GM19035 (cell line): Measurements from ENCODE around the gene SEPTIN5.

Experiments
- ATAC-seq: cut with Tn5 transposase; IDR thresholded peaks from one replicate; pipeline ENCODE4 v1.9.1; 2021; ENCODE audit not compliant: unreplicated experiment

Gene SEPTIN5

DNA sequence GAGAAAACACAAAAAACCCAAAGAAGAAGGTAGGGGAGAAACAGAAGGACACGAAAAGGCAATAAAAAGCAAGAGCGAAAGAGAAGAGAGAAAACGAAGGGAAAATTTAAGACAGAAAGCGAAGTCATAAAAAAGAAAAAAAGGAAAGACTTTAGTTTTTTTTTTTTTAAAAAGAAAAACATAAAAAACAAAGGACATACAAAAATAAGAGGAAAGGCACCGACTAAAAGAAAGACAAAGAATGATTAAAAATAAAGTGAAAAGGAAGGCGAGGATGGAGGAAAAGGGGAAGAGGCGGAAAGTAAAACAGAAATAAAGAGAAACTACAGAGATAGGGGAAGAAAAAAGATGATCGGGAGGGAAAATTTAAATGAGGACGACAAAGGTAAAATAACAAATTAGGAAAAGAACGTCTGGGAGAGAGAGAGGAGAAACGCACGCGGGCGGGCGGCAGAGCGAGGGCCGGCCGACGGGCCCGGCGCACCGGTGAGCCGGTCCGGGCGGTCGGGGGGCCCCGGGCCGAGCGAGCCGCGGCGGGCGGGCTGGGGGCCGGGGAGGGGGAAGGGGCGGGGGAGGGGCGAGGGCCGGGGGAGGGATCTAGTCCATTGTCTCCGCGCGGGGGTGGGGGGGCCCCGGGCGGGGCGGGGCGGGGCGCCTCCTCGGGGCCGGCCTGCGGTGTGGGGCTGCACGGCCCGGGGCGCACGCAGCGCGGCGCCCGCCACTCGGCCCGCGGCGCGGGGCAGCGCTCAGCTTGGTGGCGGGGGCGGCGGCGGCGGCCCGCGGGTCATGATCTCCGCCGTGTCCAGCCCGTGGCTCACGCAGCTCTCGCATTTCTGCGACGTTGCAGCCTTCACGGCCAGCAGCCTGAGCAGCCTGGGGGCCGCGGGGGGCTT, 46.0 kb downstream of the SEPTIN5 start, which contains the start of gene TBX1:
Gene TBX1, plus strand, starts transcription at position 721 of the 893 bp plus-strand sequence. Its CDS starts 66 bp downstream, at position 787.
- ATAC-seq, result no peak

DNA sequence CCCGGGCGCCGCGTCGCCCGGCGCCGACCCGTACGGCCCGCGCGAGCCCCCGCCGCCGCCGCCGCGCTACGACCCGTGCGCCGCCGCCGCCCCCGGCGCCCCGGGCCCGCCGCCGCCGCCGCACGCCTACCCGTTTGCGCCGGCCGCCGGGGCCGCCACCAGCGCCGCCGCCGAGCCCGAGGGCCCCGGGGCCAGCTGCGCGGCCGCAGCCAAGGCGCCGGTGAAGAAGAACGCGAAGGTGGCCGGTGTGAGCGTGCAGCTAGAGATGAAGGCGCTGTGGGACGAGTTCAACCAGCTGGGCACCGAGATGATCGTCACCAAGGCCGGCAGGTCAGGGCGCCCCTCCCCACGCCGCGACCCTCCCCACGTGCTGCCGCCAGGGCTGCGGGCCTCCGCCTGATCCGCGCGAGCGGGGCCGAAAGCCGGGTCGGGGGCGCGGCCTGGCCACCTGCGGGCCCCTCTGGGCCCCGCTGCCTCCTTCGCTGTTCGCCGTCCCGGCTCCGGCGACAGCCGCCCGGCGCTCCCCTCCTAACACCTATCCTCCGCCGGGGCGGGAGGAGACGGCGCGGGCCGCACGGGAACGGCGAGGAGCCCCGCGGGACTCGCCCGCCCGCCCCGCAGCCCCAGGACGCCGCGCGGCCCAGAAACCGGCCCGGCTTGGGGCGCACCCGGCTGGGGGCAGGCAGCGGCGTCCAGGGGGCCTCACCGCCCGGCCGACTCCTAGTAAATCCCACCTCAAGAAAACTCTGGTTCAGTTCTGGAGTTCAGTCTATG, 46.8 kb downstream of the SEPTIN5 start:
- no peak for ATAC-seq

DNA sequence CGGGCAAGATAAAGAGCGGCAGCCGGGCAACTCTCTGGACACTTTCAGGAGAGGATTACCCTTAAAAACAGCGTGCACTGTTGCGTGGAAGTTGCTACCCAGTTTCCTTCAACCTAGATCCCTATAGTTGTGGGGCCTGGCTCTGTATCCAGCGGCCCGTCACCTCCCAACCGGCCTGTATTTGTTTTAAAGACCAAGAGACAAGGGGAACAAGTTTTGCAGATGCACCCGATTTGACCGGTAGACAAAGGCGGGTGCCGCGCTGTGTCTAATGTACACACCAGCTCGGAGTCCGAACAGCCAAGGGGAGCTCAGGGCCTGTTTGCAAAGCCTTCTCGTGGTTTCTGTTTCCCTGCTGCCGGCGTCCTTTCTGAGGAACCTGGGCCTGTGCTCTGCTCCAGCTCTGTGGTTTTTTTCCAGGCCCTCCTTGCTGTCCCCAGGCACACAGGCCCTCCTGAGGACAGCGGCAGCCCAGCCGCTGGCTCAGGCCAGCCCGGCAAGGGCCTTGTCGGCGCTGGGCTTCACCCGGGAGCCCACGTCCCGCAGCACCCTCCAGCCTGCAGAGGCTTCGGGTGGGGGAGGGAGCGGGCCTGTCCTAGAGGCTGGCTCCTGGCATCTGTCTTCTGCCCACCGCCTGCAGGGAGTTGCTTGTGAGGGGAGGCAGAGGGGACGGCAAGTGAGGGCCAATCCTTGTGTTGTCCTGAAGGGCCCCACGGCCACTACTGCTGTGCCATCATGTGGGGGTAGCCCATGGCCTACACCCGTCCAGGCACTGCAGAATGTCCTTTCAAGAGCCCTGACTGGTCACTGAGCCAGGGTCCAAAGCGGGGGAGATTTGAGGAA, 47.6 kb downstream of the SEPTIN5 start:
- no peak for ATAC-seq

GRCh38 chr22:19762568-19763457, 48.5 kb downstream of the SEPTIN5 start:
- ATAC-seq, result no peak

DNA sequence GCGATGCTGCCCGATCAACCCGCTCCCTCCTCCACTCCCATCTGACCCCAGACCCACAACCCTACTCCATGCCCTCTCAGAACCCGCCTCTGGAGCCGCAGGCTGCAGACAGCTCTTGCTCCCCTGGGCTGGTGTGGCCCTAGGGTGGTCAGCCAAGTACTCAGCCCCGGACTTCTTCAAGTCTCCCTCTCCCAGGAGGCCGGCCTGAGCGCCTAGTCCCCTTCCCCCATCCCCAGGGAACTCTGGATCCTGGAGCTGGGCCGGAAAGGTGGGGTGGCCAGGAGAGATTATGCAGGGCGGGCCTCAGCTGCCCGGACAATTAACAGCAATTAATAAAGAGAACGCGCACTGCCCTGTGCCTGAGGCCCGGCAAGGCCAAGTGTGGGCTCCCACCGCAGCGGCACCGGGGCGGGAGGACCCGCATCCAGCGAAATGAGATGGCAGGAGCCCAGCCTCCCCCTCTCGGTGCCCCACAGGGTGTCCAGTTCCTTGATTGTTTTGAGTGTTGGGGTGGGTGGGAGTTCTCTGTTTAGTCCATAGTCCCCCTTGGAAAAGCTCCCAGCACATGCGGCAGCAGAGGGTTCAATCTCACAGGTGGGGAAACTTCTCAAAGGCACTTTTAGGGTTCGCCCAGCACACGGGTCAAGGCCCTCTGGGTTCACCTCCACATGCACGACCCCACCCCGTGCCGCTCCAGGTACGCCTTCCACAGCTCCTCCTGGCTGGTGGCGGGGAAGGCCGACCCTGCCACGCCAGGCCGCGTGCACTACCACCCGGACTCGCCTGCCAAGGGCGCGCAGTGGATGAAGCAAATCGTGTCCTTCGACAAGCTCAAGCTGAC, 49.4 kb downstream of the SEPTIN5 start:
- ATAC-seq, result no peak

GRCh38 chr22:19764299-19764593, 49.9 kb downstream of the SEPTIN5 start:
- ATAC-seq, result no peak

DNA sequence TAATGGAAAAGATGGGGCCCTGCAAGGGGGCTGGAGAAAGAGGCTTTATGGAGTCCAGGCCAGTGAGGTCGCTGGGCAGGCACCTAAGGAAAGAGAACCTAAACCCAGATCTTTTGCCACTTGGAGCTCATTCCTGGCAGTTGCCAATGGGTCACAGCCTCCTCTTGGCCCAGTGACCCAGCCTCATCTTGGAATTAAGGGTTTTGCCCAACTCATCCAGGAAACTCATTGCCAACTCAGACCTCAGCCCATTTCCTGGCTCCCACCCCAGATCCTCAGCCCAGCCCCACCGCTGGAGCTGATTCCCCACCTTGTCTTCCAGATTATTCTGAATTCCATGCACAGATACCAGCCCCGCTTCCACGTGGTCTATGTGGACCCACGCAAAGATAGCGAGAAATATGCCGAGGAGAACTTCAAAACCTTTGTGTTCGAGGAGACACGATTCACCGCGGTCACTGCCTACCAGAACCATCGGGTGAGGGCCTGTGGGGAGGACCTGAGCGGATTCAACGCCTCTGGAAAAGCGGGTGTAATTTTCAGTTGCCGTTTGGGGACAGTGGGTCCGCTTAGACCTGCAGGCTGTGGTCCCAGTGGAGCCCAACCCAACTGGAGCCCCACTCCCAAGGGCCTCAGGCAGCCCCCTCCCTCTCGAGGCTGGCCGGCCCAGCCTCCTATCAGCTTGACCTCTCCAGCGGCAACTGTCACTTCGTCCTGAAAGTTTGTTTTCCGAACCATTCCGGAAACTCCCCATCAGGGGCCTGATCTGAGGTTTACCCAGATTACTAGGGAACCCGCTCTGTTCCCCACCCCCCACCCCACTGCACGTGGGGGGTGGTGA, 50.6 kb downstream of the SEPTIN5 start:
- no peak for ATAC-seq

DNA sequence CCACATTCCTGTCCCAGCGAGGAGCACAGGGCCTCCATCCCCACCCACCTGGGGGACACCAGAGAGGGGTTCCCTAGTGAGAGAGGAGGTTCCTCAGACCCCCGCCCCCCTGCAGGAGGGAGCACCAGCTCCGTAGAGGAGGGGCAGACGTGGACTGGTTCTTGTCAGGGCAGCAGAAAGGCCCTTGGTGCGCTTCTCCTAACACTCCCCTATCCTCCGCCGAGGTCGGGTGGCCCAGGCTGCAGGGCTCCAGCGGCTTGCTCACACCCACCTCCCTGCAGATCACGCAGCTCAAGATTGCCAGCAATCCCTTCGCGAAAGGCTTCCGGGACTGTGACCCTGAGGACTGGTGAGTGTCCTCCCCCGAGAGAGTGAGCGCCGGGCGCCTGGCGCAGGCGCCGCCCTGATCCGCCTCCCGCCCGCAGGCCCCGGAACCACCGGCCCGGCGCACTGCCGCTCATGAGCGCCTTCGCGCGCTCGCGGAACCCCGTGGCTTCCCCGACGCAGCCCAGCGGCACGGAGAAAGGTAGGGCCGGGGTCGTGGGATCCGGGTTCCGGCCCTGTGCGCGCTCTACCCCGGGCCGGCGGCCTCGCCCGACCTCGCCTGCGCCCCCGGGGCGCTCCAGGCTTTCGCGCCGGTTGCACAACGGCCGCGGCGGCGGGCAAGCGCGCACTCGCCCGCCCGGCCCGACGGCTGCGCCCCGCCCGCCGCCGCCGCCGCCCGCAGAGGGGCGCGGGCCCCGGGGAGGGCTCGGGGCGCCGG, 51.4 kb downstream of the SEPTIN5 start:
- ATAC-seq, result no peak

- ATAC-seq, result no peak
These were observed 51.9 kb downstream of the SEPTIN5 start for GRCh38 chr22:19766240-19766510.

- no peak for ATAC-seq
These were observed 52.5 kb downstream of the SEPTIN5 start for GRCh38 chr22:19766511-19767426.

- no peak for ATAC-seq
These were observed 53.4 kb downstream of the SEPTIN5 start for GRCh38 chr22:19767427-19768341.

DNA sequence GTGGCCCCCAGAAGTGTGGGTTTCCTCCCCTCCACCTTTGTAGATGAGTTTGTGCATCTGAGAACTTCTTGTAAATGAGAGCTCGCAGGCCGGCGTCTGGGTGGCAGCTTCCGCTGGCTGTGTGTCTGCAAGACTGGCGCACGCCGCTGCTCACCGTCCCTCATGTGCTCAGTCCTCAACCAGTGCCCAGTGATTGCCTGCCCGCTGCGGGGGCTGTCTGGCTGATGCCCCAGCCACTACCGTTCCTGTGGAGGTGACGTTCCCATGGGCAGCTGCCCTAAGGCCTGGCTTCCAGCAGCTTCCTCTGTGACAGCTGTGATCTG, 55.1 kb downstream of the SEPTIN5 start:
- no peak for ATAC-seq

DNA sequence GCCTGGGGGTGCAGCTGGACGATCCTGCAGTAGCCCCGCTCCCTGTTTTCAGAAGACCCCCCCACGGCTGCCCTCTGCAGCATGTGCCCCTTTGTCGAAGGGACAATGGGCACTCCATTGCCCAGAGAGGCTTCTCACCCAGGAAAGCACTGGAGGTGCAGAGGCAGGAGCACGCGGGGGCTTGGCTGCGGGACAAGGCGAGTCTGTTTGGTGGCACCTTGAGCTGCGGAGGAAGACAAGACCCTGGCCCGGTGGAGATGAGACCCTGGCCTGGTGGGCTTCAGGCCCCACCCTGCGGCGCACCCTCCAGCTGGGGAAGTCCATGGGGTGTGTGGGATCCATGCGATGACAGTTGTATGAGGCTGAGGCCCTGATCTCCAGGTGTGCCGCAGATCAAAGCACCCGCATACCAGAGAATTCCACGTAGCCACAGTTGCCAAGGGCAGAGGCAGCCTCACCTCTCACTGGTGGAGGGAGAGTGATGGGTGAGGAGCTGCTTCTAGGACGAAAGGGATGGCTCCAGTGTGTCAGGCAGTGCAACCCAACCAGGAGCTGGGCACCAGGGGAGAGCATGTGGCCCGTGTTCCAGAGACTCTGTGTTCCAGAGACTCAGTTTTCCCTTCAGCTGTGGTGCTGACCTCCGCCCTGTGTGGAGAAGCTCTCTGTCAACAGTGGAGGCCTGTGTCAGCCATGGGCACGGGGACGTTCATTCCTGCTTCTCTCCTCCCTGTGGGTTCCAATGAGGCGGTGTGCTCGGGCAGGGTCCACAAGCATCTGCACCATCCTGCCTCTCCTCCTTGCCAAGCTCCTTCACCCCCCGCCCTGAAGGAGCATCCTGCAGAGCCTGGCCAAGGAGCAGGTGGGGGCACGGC, 56.3 kb downstream of the SEPTIN5 start:
- ATAC-seq, result no peak

GRCh38 chr22:19772422-19772672, 58.0 kb downstream of the SEPTIN5 start:
- no peak for ATAC-seq
